Motor neuron (in vitro differentiated cells): ENCODE measurements around the gene UGT1A4. TPM values are rescaled to one million over a fixed set of nuclear protein-coding genes. Genes with fewer than 3 reads are reported as not detected.

ENCODE experiments used
- ATAC-seq, 8 experiments: fragments of 200-7000 bp; cut with Tn5 transposase; replicated peaks in 6 of 8; 2 replicates each; pipeline ENCODE4 v1.8.0; 2021; ENCODE audit warnings: mild to moderate bottlenecking in 8 of 8, moderate library complexity in 8 of 8
- H3K27ac ChIP-seq, 2 donors: fragments of 250-450 bp; sonication (Bioruptor Pico); 2 replicates each; pipeline ENCODE4 v1.9.0; 2021; ENCODE audit warnings: antibody characterized with exemption in 2 of 2, mild to moderate bottlenecking in 2 of 2, moderate library complexity in 1 of 2
- H3K4me1 ChIP-seq, 2 donors: fragments of 250-450 bp; sonication (Bioruptor Pico); replicated peaks in 1 of 2; 2 replicates each; pipeline ENCODE4 v1.6.1; 2021; ENCODE audit warnings: antibody characterized with exemption in 2 of 2, mild to moderate bottlenecking in 2 of 2, moderate library complexity in 1 of 2
- H3K4me3 ChIP-seq, 5 donors: fragments of 250-450 bp; sonication (Bioruptor Pico); 2 replicates each; pipeline ENCODE4 v1.9.0; 2021; ENCODE audit warnings: antibody characterized with exemption in 5 of 5, mild to moderate bottlenecking in 5 of 5, moderate library complexity in 4 of 5
- WGBS, 10 experiments: fragments of 450-650 bp; shearing (Covaris generic); methylation state at CpG; one replicate each; pipeline ENCODE4 v1.0.0; 2022; 5-methylcytosine and 5-hydroxymethylcytosine counted together
- in situ Hi-C, 9 experiments: fragments of 400-800 bp; cut with MboI; loops; one replicate each; pipeline ENCODE4 v1.15.0; 2021; ENCODE audit warnings: low sequenced_read_pairs in 9 of 9, low pct_unique_long_range_greater_than_20kb in 2 of 9; ENCODE audit not compliant: unreplicated experiment in 9 of 9
- total RNA-seq, 8 experiments: library from RNA; unstranded; fragments of 300-600 nt; gene quantifications; 2 replicates each; pipeline versions ENCODE4 v1.2.3 to v1.2.4, GENCODE V29; 2022

UGT1A4 gene
- 1 to 10 TPM in 1 of 8 experiments, under 1 TPM in 3, not detected in 4; 0.08 to 2.3 (median 0.24) TPM for total RNA-seq

DNA sequence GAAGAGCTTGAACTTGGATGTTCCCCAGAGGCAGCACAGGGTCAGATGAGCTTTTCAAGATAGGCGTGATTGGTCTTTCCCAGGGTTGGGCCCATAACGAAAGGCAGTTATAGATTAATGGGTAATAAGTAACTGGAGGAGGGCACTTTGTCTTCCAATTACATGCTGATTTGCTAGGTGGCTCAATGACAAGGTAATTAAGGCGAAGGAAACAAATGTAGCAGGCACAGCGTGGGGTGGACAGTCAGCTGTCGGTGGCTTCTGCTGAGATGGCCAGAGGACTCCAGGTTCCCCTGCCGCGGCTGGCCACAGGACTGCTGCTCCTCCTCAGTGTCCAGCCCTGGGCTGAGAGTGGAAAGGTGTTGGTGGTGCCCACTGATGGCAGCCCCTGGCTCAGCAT, at the start of gene UGT1A4:
UGT1A4 (plus strand) TSS at position 185 of the 400 bp plus-strand sequence; CDS start at position 270, 85 bp downstream.
- WGBS, 10 experiments, result 50 to 90% (median 76%) methylated on average over 1 to 3 of the region's 7 CpGs; no CpG with 5 or more reads in 4 of the 10 experiments
- Histone ChIP-seq H3K27ac (no peak within 1 kb of the TSS), H3K4me1 (no peaks in the 10 kb centered on the region), H3K4me3 (no peak within 1 kb of the TSS)
- no peak for ATAC-seq
- in situ Hi-C loops, result loop anchor here in 2 of 9 experiments (25.0 kb wide), 2 partner anchors 181 to 256 kb away; no protein-coding TSS in a partner anchor

DNA sequence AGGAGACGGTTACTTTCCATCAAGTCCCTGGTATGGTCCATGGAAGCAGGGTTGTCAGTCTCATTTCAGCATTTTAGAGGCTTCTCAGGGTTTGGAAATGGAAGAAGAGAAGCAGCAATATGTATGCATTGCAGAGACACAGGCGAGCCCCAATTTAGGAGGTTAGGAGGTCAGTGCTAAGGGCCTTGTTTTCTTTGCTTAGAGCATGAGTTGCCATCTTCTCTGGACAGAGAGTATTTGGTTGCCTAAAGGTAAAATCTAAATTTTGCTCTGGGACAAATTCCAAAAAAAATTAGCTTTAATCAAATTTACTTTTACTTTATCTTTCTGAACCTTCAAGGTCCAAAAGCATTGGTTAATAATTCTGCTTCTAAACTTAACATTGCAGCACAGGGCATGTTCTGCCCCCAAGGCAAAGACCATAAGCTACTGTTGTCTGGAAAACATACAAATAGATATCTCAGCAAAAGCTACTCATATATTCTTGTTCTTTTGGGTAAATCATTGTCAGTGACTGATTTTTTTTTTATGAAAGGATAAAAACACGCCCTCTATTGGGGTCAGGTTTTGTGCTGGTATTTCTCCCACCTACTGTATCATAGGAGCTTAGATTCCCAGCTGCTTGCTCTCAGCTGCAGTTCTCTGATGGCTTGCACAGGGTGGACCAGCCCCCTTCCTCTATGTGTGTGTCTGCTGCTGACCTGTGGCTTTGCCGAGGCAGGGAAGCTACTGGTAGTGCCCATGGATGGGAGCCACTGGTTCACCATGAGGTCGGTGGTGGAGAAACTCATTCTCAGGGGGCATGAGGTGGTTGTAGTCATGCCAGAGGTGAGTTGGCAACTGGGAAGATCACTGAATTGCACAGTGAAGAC, 47.0 kb upstream of the UGT1A4 start, which contains the start of gene UGT1A9:
UGT1A9 (plus strand) TSS at position 609 of the 872 bp plus-strand sequence; CDS start at position 646, 37 bp downstream.
- ATAC-seq, result no peak
- Histone ChIP-seq H3K4me1 (no peaks in the 10 kb centered on the region), H3K4me3 (no peak within 1 kb of the TSS), H3K27ac (no peak within 1 kb of the TSS)
- in situ Hi-C loops, result no loop called here
- WGBS, 10 experiments, result 29 to 84% (median 75%) methylated on average over 1 to 4 of the region's 5 CpGs; no CpG with 5 or more reads in 3 of the 10 experiments

DNA sequence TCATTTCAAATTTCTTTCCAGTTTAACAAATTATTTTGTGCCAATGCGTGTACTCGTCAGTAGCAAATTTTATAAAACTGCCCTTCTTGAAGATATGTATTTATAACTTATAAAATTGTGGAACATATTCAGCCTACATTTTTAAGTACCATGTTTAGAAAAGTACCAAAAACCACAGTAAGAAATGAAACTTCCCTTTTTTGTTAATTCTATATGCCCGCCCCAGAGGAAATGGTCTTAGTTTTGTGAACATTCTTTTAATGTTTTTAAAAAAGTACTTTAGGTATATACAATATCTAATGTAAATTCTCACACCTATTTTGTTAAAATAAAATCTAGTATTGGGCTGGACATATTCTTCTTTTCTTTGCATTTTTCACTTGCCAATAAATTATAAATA, 45.6 kb upstream of the UGT1A4 start:
- no peak overlapping the region for H3K27ac ChIP-seq
- no peak for ATAC-seq
- 43 to 100% (median 94%) methylated on average over 1 to 3 of the region's 3 CpGs for WGBS, 10 experiments
- in situ Hi-C loops, result no loop called here
- no peak overlapping the region for H3K4me3 ChIP-seq
- H3K4me1 ChIP-seq, result no peaks in the 10 kb centered on the region

DNA sequence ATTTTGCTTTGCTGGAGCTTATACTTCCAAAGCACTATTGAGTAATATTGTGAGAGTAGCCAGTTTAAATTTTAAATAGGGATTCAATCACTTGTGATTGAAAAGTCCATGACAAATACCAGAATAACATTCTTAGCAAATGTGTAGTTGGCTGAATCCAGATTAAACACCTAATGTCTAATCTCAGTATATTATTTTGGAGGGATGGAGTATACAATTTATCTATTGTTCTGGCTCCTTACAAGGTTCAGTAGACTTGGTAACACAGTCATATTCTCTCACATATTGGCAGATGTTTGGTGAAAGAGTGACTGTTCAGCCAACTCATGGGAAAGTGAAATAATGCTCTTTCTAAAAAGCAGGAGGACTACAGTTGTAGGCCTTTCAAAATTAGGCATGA, 44.6 kb upstream of the UGT1A4 start:
- no peak overlapping the region for H3K27ac ChIP-seq
- H3K4me3 ChIP-seq, result no peak overlapping the region
- no peak for ATAC-seq
- in situ Hi-C loops, result no loop called here
- no peaks in the 10 kb centered on the region for H3K4me1 ChIP-seq

DNA sequence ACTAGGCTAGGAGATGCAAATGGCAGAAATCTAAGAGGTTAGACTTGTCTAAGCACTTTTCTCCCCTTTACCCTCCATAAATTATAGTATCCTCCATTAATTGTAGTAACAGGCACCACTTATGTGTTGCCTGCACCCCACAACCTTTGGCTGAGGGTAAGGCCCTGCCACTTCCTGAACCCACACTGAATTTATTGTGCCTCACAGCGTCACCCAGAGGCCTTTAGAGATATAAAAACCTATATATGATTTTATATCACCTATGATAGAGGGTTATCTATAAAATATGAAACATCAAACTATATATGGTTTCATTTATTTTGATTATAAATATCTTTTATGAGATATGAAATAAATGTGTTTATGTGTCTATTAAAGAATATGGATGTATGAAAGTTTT, 44.2 kb upstream of the UGT1A4 start:
- ATAC-seq, result no peak
- in situ Hi-C loops, result no loop called here
- Histone ChIP-seq H3K4me3 (no peak overlapping the region), H3K4me1 (no peaks in the 10 kb centered on the region), H3K27ac (no peak overlapping the region)
- 0 to 86% (median 56%) methylated on average over 1 of the region's 1 CpG; no CpG with 5 or more reads in 5 of the 10 experiments for WGBS, 10 experiments

DNA sequence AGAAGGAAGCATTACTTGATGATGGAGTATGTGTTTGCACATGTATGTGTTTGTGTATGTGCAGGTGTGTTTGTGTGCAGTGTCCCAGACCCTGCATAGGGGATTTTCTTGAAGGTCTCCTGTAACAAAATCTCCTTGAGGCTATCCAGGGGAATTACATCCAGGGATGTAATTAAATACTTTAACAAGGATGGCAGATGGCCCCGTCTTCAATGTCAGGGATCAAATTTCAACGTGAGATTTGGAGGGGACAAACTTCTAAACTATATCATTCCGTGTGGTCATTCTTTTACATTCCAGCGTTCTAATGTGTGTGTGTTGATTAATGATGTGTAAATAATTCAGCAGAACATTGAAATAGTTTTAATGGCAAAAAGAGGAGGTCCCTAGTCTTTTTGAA, 43.5 kb upstream of the UGT1A4 start:
- Histone ChIP-seq H3K4me3 (no peak overlapping the region), H3K4me1 (no peaks in the 10 kb centered on the region), H3K27ac (no peak overlapping the region)
- ATAC-seq, result no peak
- in situ Hi-C loops, result no loop called here
- WGBS, 10 experiments, result 31 to 80% (median 62%) methylated on average over 1 to 4 of the region's 4 CpGs; no CpG with 5 or more reads in 2 of the 10 experiments

DNA sequence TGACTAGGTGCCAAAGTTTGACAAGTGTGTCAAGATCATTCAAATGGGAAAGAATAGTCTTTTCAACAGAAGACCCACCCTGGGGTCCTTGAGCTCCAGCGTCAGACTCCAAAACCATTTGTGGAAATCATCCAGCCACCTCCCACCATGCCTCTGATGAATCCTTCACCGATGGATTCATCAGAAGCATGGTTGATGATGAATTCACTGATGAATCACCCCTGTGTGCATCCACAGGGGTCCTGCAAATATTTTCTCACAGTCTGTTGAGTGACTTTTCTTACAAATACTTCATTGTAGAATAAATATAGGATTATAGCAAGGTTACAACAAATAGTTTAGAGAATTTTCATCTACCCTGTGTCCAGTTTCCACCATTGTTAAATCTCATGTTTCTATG, 42.5 kb upstream of the UGT1A4 start:
- no peaks in the 10 kb centered on the region for H3K4me1 ChIP-seq
- H3K27ac ChIP-seq, result no peak overlapping the region
- 44 to 92% (median 85%) methylated on average over 1 to 2 of the region's 2 CpGs; no CpG with 5 or more reads in 3 of the 10 experiments for WGBS, 10 experiments
- no peak overlapping the region for H3K4me3 ChIP-seq
- in situ Hi-C loops, result no loop called here
- ATAC-seq, result no peak

DNA sequence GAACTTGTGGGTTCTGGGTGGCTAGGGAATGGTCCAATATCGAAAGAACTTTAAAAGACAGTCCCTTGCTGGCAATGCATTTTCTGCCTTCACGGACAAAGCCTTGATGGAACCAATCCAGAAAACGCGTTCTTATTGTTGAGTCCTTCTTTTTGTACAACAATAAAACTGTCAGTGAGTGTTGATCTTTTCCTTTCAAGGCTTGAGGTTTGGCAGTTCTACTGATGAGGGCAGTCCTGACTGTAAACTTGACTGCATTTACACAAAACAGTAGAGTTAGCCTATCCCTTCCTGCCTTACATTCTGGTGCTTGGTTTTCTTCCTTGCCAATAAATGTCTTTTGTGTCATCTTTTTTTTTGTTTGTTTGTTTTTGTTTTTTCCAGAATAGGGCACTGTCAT, 39.3 kb upstream of the UGT1A4 start:
- 5 to 90% (median 69%) methylated on average over 2 to 4 of the region's 4 CpGs; no CpG with 5 or more reads in 2 of the 10 experiments for WGBS, 10 experiments
- Histone ChIP-seq H3K27ac (no peak overlapping the region), H3K4me1 (no peaks in the 10 kb centered on the region), H3K4me3 (no peak overlapping the region)
- peak in 3 of 8 experiments; percentile 28 to 81 (median 40) for ATAC-seq
- in situ Hi-C loops, result no loop called here

DNA sequence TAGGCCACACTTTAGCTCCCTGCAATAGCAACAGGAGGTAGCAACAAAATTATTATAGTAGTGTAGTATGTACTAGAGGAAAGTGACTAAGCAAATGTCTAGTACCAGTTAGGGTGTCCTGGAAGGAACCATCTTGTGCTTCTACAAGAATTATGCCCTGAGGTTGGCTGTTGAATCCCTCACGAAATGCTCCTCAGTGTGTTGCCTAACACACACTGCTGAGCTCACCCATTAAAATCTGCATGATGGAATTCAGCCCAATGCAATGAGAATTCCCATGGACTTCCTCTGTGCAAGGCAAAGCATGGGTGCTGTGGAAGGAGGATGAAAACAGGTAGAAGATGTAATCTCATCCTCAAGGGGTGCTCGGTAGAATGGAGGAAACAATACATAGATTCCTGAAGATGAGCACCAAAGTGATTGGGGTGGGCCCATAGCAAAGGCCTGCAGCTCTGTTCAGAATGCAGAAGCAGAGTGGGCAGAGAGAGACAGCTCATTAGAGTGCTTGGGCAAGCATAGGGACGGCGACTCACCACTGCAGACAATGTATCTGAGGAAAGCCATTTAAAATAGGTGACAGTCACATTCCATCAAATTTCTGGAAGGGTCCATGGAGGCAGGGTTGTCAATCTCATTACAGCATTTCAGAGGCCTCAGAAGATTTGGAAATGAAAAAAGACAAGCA, 38.0 kb upstream of the UGT1A4 start:
- Histone ChIP-seq H3K4me1 (no peaks in the 10 kb centered on the region), H3K27ac (no peak overlapping the region), H3K4me3 (no peak overlapping the region)
- WGBS, 10 experiments, result 46 to 100% (median 94%) methylated on average over 1 to 4 of the region's 4 CpGs; no CpG with 5 or more reads in 4 of the 10 experiments
- ATAC-seq, result peak in 2 of 8 experiments; percentile 59 to 72
- in situ Hi-C loops, result no loop called here

DNA sequence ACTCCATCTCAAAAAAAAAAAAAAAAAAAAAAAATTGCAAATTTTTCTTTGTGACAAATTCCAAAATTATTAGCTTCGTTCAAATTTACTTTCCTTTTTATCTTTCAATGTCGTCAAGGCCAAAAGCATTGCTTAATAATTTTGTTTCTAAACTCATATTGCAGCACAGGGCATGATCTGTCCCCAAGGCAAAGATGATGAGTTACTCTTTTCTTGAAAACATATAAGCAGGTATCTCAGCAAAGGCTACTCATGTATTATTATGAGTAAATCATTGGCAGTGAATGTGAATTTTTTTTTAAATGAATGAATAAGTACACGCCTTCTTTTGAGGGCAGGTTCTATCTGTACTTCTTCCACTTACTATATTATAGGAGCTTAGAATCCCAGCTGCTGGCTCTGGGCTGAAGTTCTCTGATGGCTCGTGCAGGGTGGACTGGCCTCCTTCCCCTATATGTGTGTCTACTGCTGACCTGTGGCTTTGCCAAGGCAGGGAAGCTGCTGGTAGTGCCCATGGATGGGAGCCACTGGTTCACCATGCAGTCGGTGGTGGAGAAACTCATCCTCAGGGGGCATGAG, 36.9 kb upstream of the UGT1A4 start, which contains the start of gene UGT1A7:
UGT1A7 (plus strand) TSS at position 381 of the 579 bp plus-strand sequence; CDS start at position 418, 37 bp downstream.
- in situ Hi-C loops, result no loop called here
- Histone ChIP-seq H3K27ac (no peak within 1 kb of the TSS), H3K4me1 (no peaks in the 10 kb centered on the region), H3K4me3 (no peak within 1 kb of the TSS)
- 20 to 100% (median 65%) methylated on average over 1 to 5 of the region's 5 CpGs for WGBS, 10 experiments
- no peak for ATAC-seq

DNA sequence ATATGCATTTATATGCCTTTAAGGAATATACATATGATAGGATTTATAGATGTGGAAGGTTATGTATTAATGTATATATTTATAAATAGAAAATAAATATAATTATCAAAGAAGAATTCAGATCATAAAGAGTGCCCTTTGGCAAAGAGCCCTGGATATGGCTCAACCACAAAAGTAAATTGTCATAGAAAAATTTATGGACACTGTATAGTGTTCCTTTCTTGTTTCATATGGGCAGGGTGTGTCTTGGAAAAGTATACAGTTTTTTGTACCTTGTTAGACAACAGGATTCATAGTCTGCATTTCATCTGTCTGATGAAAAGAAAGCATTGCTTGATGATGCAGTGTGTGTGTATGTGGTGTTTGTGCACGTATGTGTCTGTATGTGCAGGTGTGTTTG, 33.9 kb upstream of the UGT1A4 start:
- WGBS, 10 experiments, result 8 to 80% (median 70%) methylated on average over 1 of the region's 1 CpG; no CpG with 5 or more reads in 6 of the 10 experiments
- H3K4me1 ChIP-seq, result no peaks in the 10 kb centered on the region
- in situ Hi-C loops, result no loop called here
- no peak for ATAC-seq
- H3K27ac ChIP-seq, result no peak overlapping the region
- no peak overlapping the region for H3K4me3 ChIP-seq

DNA sequence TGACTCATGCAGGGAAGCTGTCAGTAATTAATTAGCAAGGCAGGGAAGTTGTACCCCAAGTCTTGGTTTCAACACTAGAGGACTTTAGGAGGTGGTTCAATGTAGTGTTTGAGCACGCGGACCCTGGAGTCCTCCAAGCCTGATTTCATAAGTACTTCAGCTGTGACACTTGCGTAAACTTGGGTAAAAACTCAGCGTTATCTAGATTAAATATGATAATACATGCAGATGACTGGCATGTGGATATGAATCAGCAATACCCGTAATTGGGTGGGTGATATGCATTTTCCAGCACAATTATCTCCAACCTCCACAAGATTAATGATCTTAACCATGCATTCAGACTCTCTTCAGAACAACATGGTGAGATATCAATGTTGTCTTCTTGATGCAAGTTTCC, 31.6 kb upstream of the UGT1A4 start:
- in situ Hi-C loops, result no loop called here
- no peak overlapping the region for H3K27ac ChIP-seq
- peaks cover 3 to 4% of the 10 kb centered on the region in 2 donors for H3K4me1 ChIP-seq
- peak in 3 of 8 experiments; percentile 83 to 92 (median 88) for ATAC-seq
- 0 to 100% (median 85%) methylated on average over 2 to 4 of the region's 5 CpGs; no CpG with 5 or more reads in 1 of the 10 experiments for WGBS, 10 experiments
- no peak overlapping the region for H3K4me3 ChIP-seq

DNA sequence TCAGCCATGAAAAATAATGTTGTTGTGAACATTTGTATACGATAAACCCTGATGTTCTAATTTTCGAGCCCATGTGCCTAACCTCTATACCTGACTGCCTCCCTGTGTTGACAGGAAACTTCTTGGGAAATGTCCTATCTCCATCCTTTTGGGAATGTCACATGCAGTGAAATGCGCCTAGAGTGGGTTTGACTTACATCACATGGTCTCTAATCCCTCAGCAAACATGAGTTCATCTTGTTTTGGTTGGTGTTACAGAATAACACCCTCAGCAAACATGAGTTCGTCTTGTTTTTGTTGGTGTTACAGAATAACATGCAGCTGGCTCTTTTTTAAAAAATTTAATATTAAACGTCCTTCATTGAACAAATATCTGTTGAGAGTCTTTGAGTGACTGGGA, 30.2 kb upstream of the UGT1A4 start:
- in situ Hi-C loops, result no loop called here
- H3K27ac ChIP-seq, result no peak overlapping the region
- H3K4me3 ChIP-seq, result no peak overlapping the region
- no peak for ATAC-seq
- WGBS, 10 experiments, result 30 to 83% (median 74%) methylated on average over 2 to 5 of the region's 5 CpGs; no CpG with 5 or more reads in 1 of the 10 experiments
- peaks cover 4% of the 10 kb centered on the region in 2 donors for H3K4me1 ChIP-seq
